GM18873 (cell line): ENCODE measurements around the gene SLC27A4.

ENCODE experiments used
- ATAC-seq: cut with Tn5 transposase; IDR thresholded peaks from one replicate; pipeline ENCODE4 v1.9.1; 2021; ENCODE audit warnings: mild to moderate bottlenecking, moderate library complexity, moderate number of reproducible peaks; ENCODE audit not compliant: unreplicated experiment, low FRiP score

Gene SLC27A4

DNA sequence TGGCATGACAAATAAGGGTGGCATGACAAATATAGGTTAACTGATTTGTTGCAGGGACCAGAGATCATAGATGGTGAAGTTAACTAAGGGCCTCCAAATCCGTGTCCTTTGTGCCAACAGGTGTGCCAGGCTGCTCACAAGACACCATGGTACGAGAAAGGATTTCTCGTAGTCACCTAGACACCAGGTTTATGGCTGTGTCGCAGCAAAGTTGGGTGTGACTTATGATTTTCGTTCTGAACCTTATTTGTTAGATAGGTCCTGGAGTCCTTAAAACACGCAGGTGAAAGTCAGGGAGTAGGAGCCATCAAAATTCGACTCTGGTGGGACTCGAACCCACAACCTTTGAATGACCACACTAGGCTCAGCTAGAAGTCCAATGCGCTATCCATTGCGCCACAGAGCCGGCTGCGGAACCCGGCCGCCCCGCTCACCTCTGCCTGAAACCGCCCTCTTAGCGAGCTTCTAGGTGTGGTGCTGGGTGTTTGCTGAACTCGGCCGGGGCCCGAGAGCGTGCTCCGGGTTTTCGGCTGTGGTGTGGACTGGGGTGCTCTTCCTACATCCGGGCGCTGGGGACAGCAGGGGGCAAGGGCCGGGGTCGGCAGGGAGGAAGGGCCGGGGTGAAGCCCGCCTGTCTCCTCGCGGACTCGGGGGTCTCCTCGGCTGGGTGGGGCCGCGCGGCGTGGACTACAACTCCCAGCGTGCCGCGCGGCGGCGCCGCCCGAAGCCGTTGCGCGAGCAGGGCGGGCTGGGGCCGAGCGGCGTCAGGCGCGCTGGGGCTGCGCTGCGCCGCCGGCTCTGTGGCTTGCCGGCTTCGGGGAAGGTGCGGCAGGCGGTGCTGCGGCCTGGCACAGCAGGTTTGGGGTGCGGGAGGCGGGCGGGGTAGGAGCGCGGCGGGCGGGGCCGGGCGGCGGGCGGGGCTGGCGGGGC lies at the start of gene SLC27A4:
Gene SLC27A4, plus strand, starts transcription at position 767 of the 930 bp plus-strand sequence. CDS start 2,606 bp downstream, outside the sequence.
- no peak for ATAC-seq

DNA sequence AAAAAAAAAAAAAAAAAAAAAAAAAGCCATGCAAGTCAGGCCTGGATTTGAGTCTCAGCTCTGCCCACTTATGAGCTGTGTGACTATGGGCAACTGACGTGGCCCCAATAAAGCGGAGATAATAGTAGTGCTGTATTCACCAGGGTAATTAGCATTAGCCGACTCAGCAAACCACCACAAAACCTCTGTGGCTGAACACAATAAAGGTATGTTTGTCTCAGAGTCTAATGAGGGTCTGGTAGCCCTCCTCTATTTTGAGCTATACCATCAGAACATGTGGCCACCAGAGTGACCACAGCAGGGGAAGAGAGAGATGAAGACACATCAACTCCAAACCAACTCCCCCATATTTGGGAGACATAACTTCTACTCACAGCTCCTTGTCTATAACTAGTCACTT lies 48.3 kb upstream of the SLC27A4 start:
- ATAC-seq, result no peak

DNA sequence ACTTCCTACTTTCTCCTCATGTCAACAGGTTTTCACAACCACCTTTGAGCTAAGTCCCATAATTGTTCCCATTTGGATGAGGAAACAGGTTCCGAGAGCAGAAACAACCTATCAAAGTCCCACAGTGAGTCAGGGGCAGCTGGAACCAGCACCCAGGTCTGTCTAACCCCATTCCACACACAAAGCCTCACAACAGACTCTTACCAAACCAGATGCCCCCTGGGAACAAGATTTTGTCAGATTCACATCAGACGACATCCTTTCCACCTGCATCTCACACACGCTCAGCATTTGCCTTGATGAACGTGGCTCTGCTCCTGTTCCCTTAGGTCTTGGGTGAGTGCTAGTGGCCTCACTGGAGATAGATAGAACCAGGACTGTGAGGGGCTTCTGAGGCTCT lies 47.2 kb upstream of the SLC27A4 start:
- no peak for ATAC-seq

DNA sequence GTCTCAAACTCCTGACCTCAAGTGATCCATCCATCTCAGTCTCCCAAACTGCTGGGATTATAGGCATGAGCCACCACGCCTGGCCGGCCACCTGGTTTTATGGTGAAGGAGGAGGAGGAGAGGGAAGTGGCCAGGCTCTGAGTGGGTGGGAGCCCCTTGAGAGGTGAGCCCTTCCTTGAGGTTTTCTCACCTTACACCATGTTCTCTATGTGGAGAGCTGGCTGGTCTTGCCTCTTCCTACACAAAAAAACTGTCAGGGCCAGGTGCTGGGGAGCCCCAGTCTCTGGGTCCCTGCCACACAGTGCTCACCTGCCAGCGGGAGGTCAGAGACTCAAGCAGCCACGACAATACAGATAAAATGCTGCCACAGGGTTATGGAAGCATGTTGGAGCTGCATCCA lies 46.2 kb upstream of the SLC27A4 start:
- ATAC-seq, result no peak

DNA sequence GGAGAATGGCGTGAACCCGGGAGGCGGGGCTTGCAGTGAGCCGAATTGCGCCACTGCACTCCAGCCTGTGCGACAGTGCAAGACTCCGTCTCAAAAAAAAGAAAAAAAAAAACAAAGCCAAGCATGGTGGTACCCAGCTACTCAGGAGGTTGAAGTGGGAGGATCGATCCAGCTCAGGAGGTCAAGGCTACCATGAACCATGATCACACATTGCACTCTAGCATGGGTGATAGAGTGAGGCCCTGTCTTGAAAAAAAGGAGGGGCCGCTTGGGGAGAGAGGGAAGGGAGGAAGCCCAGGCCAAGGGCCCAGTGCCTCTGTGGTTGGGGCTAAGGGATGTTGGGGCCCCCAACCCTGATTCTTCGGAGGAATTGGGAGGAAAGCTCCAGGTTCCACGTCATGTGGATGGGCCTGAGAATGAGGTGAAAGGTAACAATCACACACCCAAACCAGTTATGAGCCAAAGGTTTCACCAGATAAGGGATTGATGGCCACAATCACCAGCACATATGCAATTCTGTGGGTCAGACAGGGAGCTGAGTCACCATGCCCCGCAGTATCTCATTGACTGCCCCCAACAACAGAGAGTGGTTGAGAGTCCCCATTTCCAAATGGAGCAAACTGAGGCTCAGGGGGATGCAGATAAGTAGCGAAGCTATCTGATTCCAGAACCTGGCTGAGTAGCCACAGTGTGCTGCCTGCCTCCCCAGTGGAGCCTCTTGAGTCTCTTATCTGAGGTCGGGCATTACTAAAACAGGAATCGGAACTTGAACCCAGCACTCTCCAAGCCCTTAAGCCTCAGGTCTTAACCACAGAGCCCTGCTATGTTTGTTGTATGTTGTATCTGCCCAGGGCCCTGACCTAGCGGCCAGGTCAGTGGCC lies 43.7 kb upstream of the SLC27A4 start:
- no peak for ATAC-seq

DNA sequence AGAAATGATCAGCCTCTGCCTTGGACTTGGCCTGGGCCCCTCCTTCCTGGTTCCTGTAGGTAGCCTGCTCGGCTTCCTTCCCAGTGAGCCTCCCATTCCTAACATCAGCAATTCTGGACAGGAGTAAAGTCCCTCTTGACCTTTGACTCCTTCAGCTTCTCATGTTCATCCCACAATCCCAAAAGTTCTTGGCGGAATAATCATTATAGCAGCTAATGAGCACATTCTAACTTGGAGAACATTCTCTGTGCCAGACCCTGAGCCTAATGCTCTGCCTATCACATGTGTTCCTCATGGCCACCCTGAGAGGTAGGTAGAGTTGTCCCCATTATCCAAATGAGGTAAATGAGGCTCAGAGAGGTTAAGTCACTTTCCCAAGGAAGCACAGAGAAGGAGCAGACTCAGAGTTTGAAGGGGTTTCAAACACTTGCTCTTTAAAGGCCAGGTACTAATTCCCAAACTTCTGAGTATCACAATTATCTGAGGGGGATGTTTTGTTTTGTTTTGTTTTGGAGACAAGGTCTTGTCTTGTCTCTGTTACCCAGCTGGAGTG lies 43.0 kb upstream of the SLC27A4 start:
- ATAC-seq, result no peak

DNA sequence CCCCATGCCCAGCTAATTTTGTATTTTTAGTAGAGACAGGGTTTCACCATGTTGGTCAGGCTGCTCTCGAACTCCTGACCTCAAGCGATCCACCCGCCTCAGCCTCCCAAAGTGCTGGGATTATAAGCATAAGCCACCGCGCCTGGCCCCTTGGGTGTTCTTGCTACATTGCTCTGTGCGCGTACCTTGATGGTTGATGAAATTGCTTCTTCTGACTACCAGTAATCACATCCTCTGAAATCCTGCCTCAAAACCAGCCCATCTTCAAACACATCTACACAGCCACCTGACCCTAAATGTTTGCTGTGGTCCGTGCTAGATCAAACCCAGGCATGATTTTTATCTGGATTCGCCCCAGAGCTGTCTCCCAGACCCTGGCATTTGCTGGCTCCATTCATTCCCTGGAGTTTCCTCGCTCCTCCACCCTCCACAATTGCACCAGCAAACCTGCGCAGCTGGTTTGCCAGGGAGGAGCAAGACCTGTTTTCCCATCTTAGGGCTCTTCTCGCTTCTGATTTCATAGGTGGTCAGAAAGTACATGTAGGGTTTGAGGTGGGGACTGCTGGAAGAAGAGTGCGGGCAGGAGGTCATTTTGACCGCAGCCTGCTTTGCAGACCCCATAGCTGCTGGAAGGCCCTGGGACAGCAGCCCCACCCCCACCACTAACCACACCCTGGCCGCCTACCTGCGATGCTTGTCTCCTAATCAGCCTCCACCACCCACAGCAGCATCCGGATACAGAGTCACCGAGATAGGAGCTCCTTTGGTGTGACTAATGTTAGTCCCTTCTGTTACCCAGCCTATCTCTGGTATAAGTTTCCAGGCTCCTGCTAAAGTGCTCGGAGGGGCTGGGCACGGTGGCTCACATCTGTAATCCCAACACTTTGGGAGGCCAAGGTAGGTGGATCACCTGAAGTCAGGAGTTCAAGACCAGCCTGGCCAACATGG lies 41.5 kb upstream of the SLC27A4 start:
- no peak for ATAC-seq

GRCh38 chr9:128304136-128304970 lies 36.0 kb upstream of the SLC27A4 start:
- no peak for ATAC-seq

DNA sequence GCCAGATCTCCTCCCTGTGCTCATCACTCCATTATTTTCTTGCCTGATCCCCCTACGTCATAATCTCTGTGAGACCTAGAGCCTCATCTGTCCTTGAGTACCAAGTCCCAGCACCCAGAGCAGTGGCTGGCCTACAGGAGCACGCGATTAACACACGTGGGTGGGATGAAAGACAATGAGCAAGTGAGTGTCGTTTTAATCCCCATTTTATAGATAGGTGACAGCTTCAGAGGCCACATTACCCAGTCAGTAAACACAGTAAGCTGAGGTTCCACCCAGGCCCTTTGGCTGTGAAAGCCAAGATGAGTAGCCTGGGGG lies 35.4 kb upstream of the SLC27A4 start:
- ATAC-seq, result no peak

DNA sequence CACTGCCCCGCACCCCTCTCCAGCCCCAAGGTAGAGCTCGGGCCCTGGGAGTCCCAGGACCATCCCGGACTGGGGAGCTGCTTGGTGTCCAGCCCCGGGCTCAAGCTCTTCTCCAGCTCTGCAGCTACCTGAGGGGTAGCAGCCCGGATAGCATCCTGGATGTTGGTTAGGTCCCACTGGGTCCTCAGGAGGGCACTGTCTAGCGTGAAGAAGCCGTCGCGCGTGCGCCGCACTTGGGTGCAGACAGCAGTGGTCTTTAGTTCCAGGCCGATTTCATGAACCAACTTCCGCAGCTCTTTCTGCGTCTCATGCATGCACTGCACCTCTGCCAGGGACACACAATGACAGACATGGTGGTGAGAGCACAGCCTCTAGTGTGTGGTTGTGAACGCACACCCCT lies 30.8 kb upstream of the SLC27A4 start:
- ATAC-seq, result no peak

- ATAC-seq, result no peak
Observed at GRCh38 chr9:128310461-128310860, 29.9 kb upstream of the SLC27A4 start.

GRCh38 chr9:128314697-128315096 lies 25.6 kb upstream of the SLC27A4 start:
- no peak for ATAC-seq

- no peak for ATAC-seq
Observed at GRCh38 chr9:128316421-128316820, 23.9 kb upstream of the SLC27A4 start.

DNA sequence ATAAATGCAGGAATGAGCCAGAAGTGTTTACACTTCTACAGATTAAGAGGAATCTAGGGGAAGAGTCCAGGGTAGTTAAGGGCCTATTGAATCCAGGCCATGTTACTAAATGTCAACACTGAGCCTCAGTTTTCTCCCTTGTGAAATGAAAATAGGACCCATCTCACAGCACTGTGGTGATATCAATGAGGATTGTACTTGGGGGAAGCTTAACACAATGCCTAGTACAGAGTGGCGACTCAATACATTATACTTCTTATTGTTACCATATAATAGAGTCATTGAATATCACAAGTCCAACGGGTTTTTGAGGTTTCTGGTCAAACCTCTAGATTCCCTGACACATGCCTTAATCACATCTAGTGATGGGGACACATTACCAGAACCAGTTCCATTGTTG lies 22.7 kb upstream of the SLC27A4 start:
- ATAC-seq, result no peak

- no peak for ATAC-seq
Observed at GRCh38 chr9:128321343-128321742, 19.0 kb upstream of the SLC27A4 start.

DNA sequence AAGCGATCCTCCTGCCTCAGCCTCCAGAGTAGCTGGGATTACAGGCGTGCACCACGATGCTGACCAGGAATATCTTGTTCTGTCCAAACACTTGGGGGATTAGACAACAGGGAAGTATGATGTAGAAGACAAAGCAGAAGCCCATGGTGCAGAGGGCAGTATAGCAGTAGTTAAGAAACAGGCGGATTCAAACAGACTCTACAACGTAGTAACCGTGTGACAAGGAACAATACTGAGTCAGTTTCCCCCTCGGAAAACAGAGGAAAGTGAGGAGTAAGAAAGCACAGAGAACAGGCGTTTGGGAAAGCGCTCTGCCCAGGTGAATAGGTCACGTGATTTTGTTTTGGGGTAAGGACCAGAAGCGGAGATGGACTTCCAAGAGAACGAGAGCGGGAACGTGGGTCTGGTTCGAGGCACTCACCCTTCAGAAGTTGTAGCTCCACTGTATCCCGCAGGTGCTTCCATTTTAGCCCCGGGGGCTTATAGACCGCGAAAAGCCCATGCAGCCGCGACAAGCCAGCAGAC lies 18.4 kb upstream of the SLC27A4 start:
- peak; percentile 10 for ATAC-seq

- ATAC-seq, result peak; percentile 65
Observed at GRCh38 chr9:128322404-128323211, 17.7 kb upstream of the SLC27A4 start, which contains the start of the genes COQ4 and TRUB2. TSS of gene COQ4 (plus strand) at chr9:128322839. CDS start at chr9:128322859, 20 bp downstream. TSS of gene TRUB2 (minus strand) at chr9:128322447. CDS start at chr9:128322408, 39 bp downstream.

DNA sequence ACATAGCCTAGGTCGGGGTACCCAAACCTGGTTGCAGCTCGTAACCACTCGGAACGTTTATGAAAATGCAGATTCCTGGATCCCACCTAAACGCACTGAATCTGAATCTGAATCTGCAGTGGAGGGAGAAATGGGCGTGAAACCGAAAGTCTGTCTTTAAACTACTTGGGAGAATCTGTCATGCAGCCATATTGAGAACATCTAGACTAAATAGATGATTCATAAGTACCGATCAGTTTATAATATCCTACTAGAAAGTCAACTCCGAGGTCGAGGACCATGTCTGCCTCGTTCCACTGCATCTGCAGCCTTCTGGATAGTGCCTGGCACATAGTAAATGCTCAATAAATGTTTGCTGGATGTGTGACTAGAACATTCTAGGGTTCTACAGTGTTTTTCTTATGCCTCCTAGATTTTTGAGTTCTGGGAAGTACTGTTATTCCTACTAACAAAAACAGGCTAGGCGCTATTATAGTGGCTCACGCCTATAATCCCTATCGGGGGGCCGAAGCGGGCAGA lies 17.1 kb upstream of the SLC27A4 start:
- no peak for ATAC-seq
